OCI-LY7 (cell line): Measurements from ENCODE around the gene TES.

Source experiments
- CTCF ChIP-seq: fragments of 200-600 bp; sonication (generic); conservative IDR thresholded peaks from 2 replicates; pipeline ENCODE4 v1.5.1; 2014; ENCODE audit warnings: mild to moderate bottlenecking, antibody characterized with exemption, low read length, moderate library complexity, mixed read lengths
- EZH2phosphoT487 ChIP-seq: fragments of 200-600 bp; sonication (generic); IDR thresholded peaks from 2 replicates; pipeline ENCODE4 v1.6.1; 2018; ENCODE audit warnings: low read depth, borderline replicate concordance, mild to moderate bottlenecking, mixed run types, antibody characterized with exemption, low read length, moderate library complexity, mixed read lengths

GRCh38 chr7:116193329-116194087 lies 16.8 kb upstream of the TES start:
- TF ChIP-seq CTCF, result no peak
- TF ChIP-seq EZH2phosphoT487, result no peak
